Breast epithelium (tissue), 3 donors: ENCODE measurements around the gene IFI27.

Experiments used
- POLR2A ChIP-seq: fragments of 450-650 bp; IDR thresholded peaks from one replicate; pipeline ENCODE4 v1.6.1; 2016; ENCODE audit warnings: antibody characterized with exemption, mild to moderate bottlenecking, moderate library complexity
- TF ChIP-seq, protein P1 (sequence below), 3 donors: fragments of 450-650 bp; IDR thresholded peaks; one replicate each; pipeline ENCODE4 v1.5.1; 2016 to 2017; ENCODE audit warnings: antibody characterized with exemption in 3 of 3, mild to moderate bottlenecking in 3 of 3, moderate library complexity in 3 of 3

DNA sequence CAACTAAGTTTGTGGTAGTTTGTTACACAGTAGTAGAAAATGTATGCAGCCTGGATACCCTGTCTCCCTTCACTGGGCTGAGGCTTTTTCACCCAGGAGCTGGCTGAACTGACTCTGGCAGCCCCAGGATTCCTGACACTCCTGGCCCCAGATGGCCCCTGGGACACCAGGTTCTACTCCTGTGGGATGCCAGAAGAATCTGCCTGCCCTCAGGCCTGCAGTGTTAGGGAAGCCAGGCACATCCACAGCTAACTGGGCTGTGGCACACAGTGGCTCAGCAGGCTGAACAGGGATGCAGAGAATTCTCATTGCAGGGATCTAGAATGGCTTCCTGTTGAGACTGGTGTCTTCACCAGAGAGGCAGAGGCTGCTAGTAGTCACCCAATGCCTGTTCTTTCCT is 8.5 kb downstream of the IFI27 start:
- TF ChIP-seq, protein P1, sequence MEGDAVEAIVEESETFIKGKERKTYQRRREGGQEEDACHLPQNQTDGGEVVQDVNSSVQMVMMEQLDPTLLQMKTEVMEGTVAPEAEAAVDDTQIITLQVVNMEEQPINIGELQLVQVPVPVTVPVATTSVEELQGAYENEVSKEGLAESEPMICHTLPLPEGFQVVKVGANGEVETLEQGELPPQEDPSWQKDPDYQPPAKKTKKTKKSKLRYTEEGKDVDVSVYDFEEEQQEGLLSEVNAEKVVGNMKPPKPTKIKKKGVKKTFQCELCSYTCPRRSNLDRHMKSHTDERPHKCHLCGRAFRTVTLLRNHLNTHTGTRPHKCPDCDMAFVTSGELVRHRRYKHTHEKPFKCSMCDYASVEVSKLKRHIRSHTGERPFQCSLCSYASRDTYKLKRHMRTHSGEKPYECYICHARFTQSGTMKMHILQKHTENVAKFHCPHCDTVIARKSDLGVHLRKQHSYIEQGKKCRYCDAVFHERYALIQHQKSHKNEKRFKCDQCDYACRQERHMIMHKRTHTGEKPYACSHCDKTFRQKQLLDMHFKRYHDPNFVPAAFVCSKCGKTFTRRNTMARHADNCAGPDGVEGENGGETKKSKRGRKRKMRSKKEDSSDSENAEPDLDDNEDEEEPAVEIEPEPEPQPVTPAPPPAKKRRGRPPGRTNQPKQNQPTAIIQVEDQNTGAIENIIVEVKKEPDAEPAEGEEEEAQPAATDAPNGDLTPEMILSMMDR (IDR thresholded peaks at IDR 0.05): no peak
- no peak for TF ChIP-seq POLR2A
